NCI-H460 (cell line): ENCODE data around the gene TMEM164. TPM values are rescaled to one million over a fixed set of nuclear protein-coding genes. Genes with fewer than 3 reads are reported as not detected.

Experiments
- DNase-seq: peaks from one replicate; pipeline ENCODE4 v3.0.0-alpha.2; 2016; ENCODE audit warnings: low read depth; ENCODE audit errors: extremely low read depth
- total RNA-seq: library from RNA; depleted of rRNA; stranded (reverse); fragments of >200 nt; shearing (Covaris generic); gene quantifications from 2 replicates; pipeline ENCODE4 v1.2.3, GENCODE V29; 2014

The TMEM164 gene
- total RNA-seq, 1 experiment from 2014 or later = 24.9 TPM

- no peak for DNase-seq
Measured at GRCh38 chrX:110159865-110160264, 157.0 kb downstream of the TMEM164 start.

GRCh38 chrX:110161361-110161686, 158.4 kb downstream of the TMEM164 start:
- no peak for DNase-seq

GRCh38 chrX:110162131-110162530, 159.2 kb downstream of the TMEM164 start:
- no peak for DNase-seq

GRCh38 chrX:110162867-110163266, 160.0 kb downstream of the TMEM164 start:
- no peak for DNase-seq

- no peak for DNase-seq
Measured at GRCh38 chrX:110163488-110163887, 160.6 kb downstream of the TMEM164 start.

- DNase-seq = peak; percentile 16
Measured at GRCh38 chrX:110167952-110168451, 165.1 kb downstream of the TMEM164 start.

- no peak for DNase-seq
Measured at GRCh38 chrX:110168585-110168984, 165.7 kb downstream of the TMEM164 start.

- no peak for DNase-seq
Measured at GRCh38 chrX:110170029-110170428, 167.1 kb downstream of the TMEM164 start.

- no peak for DNase-seq
Measured at GRCh38 chrX:110171442-110171841, 168.5 kb downstream of the TMEM164 start.

GRCh38 chrX:110172215-110172614, 169.3 kb downstream of the TMEM164 start:
- DNase-seq = no peak

GRCh38 chrX:110173192-110174175, 170.6 kb downstream of the TMEM164 start:
- DNase-seq = peak; percentile 56

GRCh38 chrX:110175146-110175545, 172.2 kb downstream of the TMEM164 start:
- no peak for DNase-seq

- no peak for DNase-seq
Measured at GRCh38 chrX:110175696-110176095, 172.8 kb downstream of the TMEM164 start.

GRCh38 chrX:110178179-110178865, 175.4 kb downstream of the TMEM164 start:
- no peak for DNase-seq

- peak; percentile 65 for DNase-seq
Measured at GRCh38 chrX:110180176-110180927, 177.4 kb downstream of the TMEM164 start.

GRCh38 chrX:110180928-110181310, 178.0 kb downstream of the TMEM164 start:
- peak; percentile 74 for DNase-seq

- no peak for DNase-seq
Measured at GRCh38 chrX:110181459-110182137, 178.7 kb downstream of the TMEM164 start.

GRCh38 chrX:110182362-110182761, 179.4 kb downstream of the TMEM164 start:
- DNase-seq = no peak

- DNase-seq = no peak
Measured at GRCh38 chrX:110182865-110183264, 180.0 kb downstream of the TMEM164 start.

GRCh38 chrX:110183314-110183713, 180.4 kb downstream of the TMEM164 start:
- no peak for DNase-seq
